Activated naive CD8-positive, alpha-beta T cell treated with anti-CD3 and anti-CD28 coated beads, Interleukin-2, amount 50 U/mL, for 16 hours (primary cell): ENCODE results near the gene KRTAP10-2.
"Not testable (repeated sequence)": the region's sequence is repeated elsewhere in the genome, so short reads cannot be mapped to it uniquely, and the experiment has no call there.

ENCODE experiments used
- DNase-seq: peaks from one replicate; pipeline ENCODE4 v3.0.0-alpha.2; 2020; ENCODE audit warnings: low read depth, low spot score

Gene KRTAP10-2

DNA sequence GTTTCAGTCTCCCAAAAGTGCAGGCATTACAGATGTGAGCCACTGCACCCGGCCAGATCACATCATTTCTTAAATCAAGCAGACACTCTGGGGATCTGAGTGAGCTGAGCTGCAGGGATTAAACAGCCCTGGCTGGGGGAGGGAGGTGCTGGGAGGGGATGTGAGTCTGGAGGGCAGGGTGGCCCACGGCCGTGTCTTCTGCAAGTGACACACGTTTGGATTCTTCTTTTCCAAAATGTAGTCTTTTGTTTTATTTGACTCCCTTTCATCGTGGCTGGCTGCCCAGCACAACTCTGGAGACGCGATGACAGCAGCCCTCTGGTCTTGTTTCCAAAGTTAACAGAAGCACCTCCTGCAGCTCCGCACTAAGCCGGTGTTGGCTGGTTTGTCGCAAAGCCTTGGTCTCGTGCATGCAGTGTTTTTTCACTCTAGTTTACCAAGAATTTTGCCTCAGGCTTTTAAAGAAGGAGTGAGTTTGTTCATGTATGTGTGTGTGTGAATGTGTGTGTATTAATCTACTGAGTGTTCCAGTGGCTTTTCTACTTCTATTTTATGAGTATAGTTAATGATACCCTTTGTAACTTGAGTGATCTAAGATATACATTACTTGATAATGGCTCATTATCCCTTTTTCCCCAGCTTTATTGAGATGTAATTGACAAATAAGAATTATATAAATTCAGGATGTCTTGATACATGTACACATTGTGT lies 31.9 kb upstream of the KRTAP10-2 start:
- DNase-seq = no peak

DNA sequence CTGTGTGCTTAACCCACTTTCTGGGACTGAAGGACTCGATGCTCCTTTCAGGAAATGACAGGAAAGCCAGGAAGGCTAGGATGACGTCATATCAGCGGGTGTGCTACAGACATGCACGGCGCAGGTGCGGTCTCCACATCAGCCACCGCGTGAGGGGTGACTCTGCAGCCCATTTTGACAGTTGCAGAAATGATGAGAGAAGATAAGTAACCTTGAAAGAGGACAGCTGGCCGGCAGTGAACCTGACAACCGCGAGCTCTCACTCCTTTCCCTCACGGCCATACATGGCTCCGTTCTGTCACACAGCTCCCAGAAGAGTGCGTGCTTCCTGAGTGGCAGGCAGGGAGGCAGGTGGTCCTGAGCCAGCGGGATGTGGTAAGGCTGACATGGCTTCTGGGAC lies 30.8 kb upstream of the KRTAP10-2 start:
- DNase-seq = no peak

DNA sequence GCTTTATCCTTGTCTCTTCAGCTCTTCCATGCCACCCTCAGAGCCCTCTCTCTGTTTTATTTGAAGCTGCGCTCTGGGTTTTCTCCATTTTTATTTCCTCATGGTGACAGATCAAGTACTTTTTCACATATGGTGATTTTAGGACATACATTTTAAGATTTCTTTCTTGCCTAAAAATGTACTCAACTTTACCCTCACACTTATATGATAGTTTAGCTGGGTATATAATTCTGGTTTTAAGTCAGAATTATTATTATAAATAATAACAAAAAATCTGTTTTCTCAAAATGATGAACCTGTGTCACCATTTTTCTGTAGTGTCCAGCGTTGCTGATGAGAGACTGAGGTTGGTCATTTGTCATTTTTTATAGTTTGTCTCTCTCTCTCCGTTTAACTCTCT lies 29.9 kb upstream of the KRTAP10-2 start:
- DNase-seq = no peak

GRCh38 chr21:44580231-44580821 lies 29.0 kb upstream of the KRTAP10-2 start, which contains the start of gene KRTAP10-5:
Gene KRTAP10-5 (minus strand): TSS chr21:44580604. CDS start chr21:44580578, 26 bp downstream.
- DNase-seq = not testable (repeated sequence)

GRCh38 chr21:44579833-44580144 lies 28.5 kb upstream of the KRTAP10-2 start:
- no peak for DNase-seq

GRCh38 chr21:44579056-44579832 lies 27.9 kb upstream of the KRTAP10-2 start:
- DNase-seq = no peak

DNA sequence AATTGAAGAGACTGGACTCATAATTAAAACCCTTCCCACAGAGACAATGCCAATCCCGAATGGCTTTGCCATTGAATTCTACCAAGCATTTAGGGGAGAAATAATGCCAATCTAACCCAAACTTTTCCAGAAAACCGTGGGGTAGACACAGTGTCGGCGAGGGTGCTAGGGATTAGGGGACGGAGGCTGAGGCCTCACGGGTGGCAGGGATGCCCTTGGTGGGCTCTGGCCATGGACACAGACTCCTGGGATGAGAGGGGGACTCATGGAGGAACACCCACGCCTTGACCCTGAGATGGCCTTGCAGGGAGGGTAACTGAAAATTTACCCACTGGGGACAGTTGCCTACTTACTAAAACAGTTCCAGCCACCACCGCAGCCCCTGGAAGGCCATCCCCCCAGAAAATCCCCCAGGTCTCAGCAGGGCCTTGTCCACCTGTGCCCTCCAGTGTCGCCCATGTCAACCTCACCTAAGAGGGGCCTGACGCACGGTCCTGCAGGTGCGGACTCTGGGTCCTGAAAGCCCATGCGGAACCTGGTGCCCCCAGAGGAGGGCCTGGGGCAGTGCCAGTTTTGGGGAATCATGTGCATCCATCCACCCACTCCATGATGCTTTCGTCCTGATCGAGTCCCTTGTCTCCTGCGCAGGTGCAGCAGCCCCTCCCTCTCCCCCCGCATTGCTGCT lies 27.2 kb upstream of the KRTAP10-2 start:
- no peak for DNase-seq

- DNase-seq = no peak
Observed at GRCh38 chr21:44576025-44576420, 24.7 kb upstream of the KRTAP10-2 start.

- no peak for DNase-seq
Observed at GRCh38 chr21:44575307-44576024, 24.2 kb upstream of the KRTAP10-2 start.

GRCh38 chr21:44574457-44575306 lies 23.4 kb upstream of the KRTAP10-2 start:
- DNase-seq = no peak

GRCh38 chr21:44573630-44574456 lies 22.5 kb upstream of the KRTAP10-2 start, which contains the start of gene KRTAP10-4:
Gene KRTAP10-4 (plus strand): TSS chr21:44573729. CDS start chr21:44573759, 30 bp downstream.
- DNase-seq = not testable (repeated sequence)

DNA sequence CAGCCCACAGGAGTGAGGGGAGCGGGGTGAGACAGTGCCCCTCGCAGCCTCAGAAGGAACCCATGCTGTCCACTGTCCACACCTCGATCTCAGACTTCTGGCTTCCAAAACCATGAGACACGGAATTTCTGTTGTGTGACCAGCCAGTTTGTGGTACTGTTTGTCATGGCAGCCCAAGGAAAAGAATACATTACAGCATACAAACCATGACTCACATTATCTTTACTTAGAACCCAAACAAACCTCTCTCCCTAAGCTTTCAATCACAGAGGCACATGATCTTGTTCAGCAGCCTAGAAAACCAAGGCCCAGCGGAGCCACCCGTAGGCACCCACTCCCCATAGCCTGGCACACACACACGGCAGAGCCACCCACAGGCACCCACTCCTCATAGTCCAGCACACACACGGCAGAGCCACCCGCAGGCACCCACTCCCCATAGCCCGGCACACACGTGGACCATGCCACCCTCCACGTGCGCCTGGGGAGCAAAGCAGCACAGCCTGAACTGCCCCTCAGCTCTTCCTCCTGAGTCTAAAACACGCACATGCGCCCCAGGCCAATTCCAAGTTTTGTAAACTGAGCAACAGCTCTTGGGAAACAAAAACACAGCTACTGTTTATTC lies 21.8 kb upstream of the KRTAP10-2 start:
- no peak for DNase-seq

DNA sequence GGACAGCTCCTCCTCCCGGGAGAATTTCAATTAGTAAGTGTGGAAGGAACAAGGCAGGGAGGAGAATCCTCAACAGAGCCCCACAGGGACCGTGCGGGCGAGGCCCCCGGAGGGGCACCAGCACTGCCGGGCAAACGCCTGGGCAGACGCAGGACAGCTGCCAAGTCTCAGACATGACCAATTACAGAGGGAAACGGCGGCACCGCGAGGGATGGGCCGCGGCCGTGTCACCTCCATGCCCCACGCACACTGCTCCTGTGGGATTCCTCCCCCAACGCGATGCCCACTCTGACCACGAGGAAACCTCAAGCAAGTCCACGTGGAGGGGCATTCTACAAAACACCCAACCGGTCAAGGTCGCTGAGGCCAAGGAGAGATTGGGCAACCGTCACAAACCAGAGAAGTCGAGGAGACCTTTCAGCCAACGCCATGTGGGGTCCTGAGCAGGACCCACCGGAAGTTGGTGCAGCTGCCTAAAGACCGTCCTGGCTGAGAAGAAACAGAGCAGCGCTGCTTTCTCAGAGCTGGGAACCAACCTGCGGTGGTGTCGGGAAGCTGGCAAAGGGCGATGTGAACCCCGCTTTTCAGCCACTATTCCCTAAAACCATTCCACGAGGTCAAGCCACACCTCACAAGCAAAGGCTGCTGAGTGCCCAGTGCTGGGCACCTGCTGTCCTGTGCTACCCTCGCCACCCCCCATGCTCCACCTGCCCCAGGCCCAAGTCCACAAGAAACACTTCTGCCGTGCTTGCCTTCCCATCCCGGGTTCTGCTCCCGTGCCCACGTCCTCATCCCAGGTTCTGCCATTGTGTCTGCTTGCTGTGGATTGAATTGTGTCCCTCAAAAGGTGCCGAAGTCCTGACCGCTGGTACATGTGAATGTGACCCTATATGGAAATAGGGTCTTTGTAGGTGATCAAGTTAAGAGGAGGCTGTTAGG lies 20.8 kb upstream of the KRTAP10-2 start:
- no peak for DNase-seq

- no peak for DNase-seq
Observed at GRCh38 chr21:44571296-44571695, 20.0 kb upstream of the KRTAP10-2 start.

DNA sequence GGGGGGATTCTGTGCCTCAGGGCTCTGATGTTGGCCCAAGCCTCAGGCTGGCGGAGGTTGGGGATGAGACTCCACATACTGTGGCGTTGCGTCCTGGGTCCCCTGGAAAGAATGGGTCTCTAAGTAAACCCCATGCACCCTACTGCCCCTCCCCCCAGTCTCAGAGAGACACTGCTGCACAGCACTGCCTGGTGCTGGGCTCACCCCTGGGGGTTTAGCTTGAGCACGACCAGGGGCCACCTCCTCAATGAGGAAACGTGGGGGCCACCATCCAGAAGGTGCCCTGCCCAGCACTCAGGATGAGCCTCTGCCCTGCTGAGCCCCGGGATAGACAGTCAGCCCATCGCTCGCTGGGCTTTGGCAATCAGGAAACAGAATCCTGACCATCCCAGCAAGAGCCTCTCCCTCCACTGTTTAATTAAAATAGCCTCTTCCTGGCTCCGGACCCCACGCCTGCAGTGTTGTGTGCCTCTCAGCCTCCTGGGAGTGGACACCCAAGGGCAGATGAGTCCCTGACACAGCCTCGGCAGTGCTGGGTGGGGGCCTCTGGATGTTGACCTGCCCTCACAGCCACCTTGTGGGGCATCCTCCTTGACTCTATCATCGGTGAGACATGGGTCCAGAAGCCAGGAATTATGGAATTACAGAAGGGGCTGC lies 18.7 kb upstream of the KRTAP10-2 start:
- DNase-seq = no peak

- no peak for DNase-seq
Observed at GRCh38 chr21:44568667-44569556, 17.6 kb upstream of the KRTAP10-2 start.
